NCI-H2196 treated with DMSO at 0.1 percent for 48 hours (cell line): ENCODE results near the gene DUX4.
"Not testable (repeated sequence)": the region's sequence is repeated elsewhere in the genome, so short reads cannot be mapped to it uniquely, and the experiment has no call there.

Experiments
- DNase-seq: peaks from one replicate; lab custom pipeline; 2025; ENCODE audit not compliant: unreplicated experiment; lab: John Stamatoyannopoulos, UW

The DUX4 gene

GRCh38 chr4:190173428-190173827, at the start of gene DUX4:
Gene DUX4 (plus strand): TSS chr4:190173774. CDS start chr4:190173774, 0 bp downstream.
- DNase-seq, result not testable (repeated sequence)

DNA sequence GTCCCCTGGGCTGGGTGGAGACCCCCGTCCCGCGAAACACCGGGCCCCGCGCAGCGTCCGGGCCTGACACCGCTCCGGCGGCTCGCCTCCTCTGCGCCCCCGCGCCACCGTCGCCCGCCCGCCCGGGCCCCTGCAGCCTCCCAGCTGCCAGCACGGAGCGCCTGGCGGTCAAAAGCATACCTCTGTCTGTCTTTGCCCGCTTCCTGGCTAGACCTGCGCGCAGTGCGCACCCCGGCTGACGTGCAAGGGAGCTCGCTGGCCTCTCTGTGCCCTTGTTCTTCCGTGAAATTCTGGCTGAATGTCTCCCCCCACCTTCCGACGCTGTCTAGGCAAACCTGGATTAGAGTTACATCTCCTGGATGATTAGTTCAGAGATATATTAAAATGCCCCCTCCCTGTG, 1.9 kb downstream of the DUX4 start:
- DNase-seq, result not testable (repeated sequence)

DNA sequence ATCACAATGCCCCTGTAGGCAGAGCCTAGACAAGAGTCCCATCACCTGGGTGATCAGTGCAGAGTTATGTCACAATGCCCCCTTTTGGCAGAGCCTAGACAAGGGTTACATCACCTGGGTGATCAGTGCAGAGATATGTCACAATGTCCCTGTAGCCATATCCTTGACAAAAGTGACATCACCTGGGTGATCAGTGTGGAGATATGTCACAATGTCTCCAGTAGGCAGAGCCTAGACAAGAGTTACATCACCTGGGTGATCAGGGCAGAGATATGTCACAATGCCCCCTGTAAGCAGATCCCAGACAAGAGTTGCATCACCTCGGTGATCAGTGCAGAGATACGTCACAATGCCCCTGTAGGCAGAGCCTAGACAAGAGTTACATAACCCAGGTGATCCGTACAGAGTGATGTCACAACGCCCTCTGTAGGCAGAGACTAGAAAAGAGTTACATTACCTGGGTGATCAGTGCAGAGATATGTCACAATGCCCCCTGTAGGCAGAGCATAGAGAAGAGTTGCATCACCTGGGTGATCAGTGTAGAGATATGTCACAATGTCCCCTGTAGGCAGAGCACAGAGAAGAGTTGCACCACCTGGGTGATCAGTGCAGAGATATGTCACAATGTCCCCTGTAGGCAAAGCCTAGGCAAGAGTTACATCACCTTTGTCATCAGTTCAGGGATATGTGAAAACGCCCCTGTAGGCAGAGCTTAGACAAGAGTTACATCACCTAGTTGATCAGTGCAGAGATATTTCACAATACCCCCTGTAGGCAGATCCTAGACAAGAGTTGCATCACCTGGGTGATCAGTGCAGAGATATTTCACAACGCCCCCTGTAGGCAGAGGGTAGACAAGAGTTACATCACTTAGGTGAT, 4.4 kb downstream of the DUX4 start:
- DNase-seq, result not testable (repeated sequence)

DNA sequence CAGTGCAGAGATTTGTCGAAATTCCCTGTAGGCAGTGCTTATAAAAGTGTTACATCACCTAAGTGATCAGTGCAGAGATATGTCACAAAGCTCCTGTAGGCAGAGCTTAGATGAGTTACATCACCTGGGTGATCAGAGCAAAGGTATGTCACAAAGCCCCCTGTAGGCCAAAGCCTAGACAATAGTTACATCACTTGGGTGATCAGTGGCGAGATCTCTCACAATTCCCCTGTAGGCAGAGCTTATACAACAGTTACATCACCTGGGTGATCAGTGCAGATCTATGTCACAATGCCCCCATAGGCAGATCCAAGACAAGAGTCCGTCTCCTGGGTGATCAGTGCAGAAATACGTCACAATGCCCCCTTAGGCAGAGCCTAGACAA, 5.0 kb downstream of the DUX4 start:
- DNase-seq, result not testable (repeated sequence)

GRCh38 chr4:190179030-190179739, 5.6 kb downstream of the DUX4 start:
- not testable (repeated sequence) for DNase-seq

GRCh38 chr4:190179740-190180094, 6.1 kb downstream of the DUX4 start:
- not testable (repeated sequence) for DNase-seq

DNA sequence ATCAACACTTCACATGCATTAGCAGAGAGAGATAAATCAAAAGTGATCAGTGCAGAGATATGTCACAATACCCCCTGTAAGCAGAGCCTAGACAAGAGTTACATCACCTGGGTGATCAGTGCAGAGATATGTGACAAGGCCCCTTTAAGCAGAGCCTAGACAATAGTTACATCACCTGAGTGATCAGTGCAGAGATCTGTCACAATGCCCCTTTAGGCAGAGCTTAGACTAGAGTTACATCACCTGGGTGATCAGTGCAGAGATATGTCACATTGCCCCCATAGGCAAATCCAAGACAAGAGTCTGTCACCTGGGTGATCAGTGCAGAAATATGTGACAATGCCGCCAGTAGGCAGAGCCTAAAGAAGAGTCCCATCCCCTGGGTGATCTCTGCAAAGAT, 7.4 kb downstream of the DUX4 start:
- DNase-seq, result not testable (repeated sequence)

- DNase-seq, result not testable (repeated sequence)
Measured at GRCh38 chr4:190181481-190182100, 8.0 kb downstream of the DUX4 start.

DNA sequence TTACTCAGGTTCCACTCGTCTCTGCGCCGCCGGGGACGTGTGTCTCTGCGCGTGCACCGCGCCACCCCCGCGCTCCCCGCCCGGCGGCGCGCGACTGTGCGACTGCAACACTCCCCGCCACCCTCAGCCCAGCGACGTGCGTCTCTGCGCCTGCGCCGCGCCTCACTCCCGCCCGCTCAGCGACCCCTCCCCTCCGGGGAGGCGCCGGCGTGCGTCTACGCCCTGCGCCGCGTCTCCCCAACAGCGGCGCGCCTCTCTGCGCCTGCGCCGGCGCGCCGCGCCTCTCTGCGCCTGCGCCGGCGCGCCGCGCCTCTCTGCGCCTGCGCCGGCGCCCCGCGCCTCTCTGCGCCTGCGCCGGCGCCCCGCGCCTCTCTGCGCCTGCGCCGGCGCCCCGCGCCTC, 29.9 kb downstream of the DUX4 start:
- DNase-seq, result not testable (repeated sequence)
